Right lobe of liver (tissue), 6 donors: ENCODE measurements around the gene ORC1. TPM values are rescaled to one million over a fixed set of nuclear protein-coding genes. Genes with fewer than 3 reads are reported as not detected.
A peak's percentile ranks its signal among the peaks of the same experiment; 100 is the strongest.

Source experiments
- ATAC-seq, 4 donors: fragments of 200-7000 bp; cut with Tn5 transposase; one replicate each; pipeline ENCODE4 v1.9.1; 2020; ENCODE audit warnings: mild to moderate bottlenecking in 4 of 4, moderate library complexity in 4 of 4
- DNase-seq, 3 donors: peaks; one replicate each; pipeline ENCODE4 v3.0.0-alpha.2; 2020
- H3K27ac ChIP-seq, 3 donors: fragments of 200-600 bp; one replicate each; pipeline ENCODE4 v1.8.0; 2022
- H3K27me3 ChIP-seq, 2 donors: fragments of 200-600 bp; one replicate each; pipeline ENCODE4 v1.8.0; 2022
- H3K36me3 ChIP-seq, 4 donors: fragments of 200-600 bp; sonication (generic) in 1 of 4; one replicate each; pipeline versions ENCODE4 v1.5.1 to v1.8.0; 2017 to 2022; ENCODE audit warnings: control low read depth in 1 of 4
- H3K4me1 ChIP-seq, 4 donors: fragments of 200-600 bp; sonication (generic) in 1 of 4; one replicate each; pipeline versions ENCODE4 v1.5.1 to v1.8.0; 2017 to 2022; ENCODE audit warnings: control low read depth in 1 of 4
- H3K4me3 ChIP-seq, 3 donors: fragments of 200-600 bp; one replicate each; pipeline ENCODE4 v1.8.0; 2022
- H3K9me3 ChIP-seq, 4 donors: fragments of 200-600 bp; sonication (generic) in 1 of 4; one replicate each; pipeline versions ENCODE4 v1.5.1 to v1.8.0; 2017 to 2022; ENCODE audit warnings: control low read depth in 1 of 4
- POLR2A ChIP-seq: fragments of 450-650 bp; IDR thresholded peaks from one replicate; pipeline ENCODE4 v1.6.1; 2017; ENCODE audit warnings: antibody characterized with exemption, mild to moderate bottlenecking
- WGBS: methylation state at CpG from one replicate; pipeline ENCODE4 v1.1.6; 2018; ENCODE audit warnings: low coverage, low lambda C conversion rate; ENCODE audit not compliant: insufficient coverage; ENCODE audit errors: missing lambda C conversion rate; 5-methylcytosine and 5-hydroxymethylcytosine counted together
- intact Hi-C, 2 donors: fragments of 100-400 bp; cut with DNase I; formaldehyde crosslinking; loops; one replicate each; pipeline versions ENCODE4 v1.11.2 to v1.14.1; 2022
- long read RNA-seq: library from polyadenylated mRNA; unstranded; transcript quantifications from one replicate; pipeline ENCODE4 v2.0.0, GENCODE V29; 2019
- total RNA-seq, 6 experiments: library from RNA; depleted of rRNA in 2 of 6; stranded (reverse); fragments of >200 nt in 2 of 6; fragmentation: NEBNext Ultra II Directional in 3 of 6; extraction: Animal tissue kit (Norgen Biotek cat#: 25700) in 3 of 6; gene quantifications; one replicate each; pipeline versions ENCODE4 v1.1.0 to v1.2.4, GENCODE V29; 2016 to 2023
- TF ChIP-seq, protein P1 (sequence below), 4 donors: fragments of 200-600 bp in 3 of 4; fragments of 450-650 bp in 1 of 4; IDR thresholded peaks; one replicate each; pipeline versions ENCODE4 v1.5.1 to v1.8.0; 2016 to 2022; ENCODE audit warnings: antibody characterized with exemption in 4 of 4, mild to moderate bottlenecking in 2 of 4
- donor health status: DM: no; HTN: yes; CAD: no.
- donor health status: DM: no; HTN: no; CAD: no.
- donor health status: DM: no; HTN: no; CAD: no.
- donor health status: DM: no; HTN: yes; CAD: no.
- donor health status: DM: no; HTN: yes; CAD: no.

ORC1 gene
- total RNA-seq, result 1 to 10 TPM in 2 of 6 experiments, under 1 TPM in 4; 0.11 to 4.0 (median 0.45) TPM
- long read RNA-seq, result 0 reads

GRCh38 chr1:52404116-52404974, at the start of gene ORC1, which contains the start of gene PRPF38A:
Gene ORC1 (minus strand): TSS chr1:52404423. CDS start chr1:52402223, 2,200 bp downstream.
Gene PRPF38A (plus strand): TSS chr1:52404602. CDS start chr1:52404750, 148 bp downstream.
- Histone ChIP-seq H3K27me3 (no peaks in the 10 kb centered on the region), H3K4me3 (peak within 1 kb of the TSS; percentile 84 to 89 (median 85)), H3K36me3 (peaks cover 0 to 16% (median 4%) of the 10 kb centered on the region in 4 donors), H3K27ac (peak within 1 kb of the TSS; percentile 79 to 87 (median 81)), H3K9me3 (no peaks in the 10 kb centered on the region), H3K4me1 (peaks cover 0 to 26% (median 4%) of the 10 kb centered on the region in 4 donors)
- intact Hi-C loops, result loop anchor here in 1 of 2 donors (10.0 kb wide), 1 partner anchor 280 kb away; no protein-coding TSS in a partner anchor
- WGBS, result 0% methylated on average over 36 of the region's 57 CpGs
- TF ChIP-seq, protein P1, sequence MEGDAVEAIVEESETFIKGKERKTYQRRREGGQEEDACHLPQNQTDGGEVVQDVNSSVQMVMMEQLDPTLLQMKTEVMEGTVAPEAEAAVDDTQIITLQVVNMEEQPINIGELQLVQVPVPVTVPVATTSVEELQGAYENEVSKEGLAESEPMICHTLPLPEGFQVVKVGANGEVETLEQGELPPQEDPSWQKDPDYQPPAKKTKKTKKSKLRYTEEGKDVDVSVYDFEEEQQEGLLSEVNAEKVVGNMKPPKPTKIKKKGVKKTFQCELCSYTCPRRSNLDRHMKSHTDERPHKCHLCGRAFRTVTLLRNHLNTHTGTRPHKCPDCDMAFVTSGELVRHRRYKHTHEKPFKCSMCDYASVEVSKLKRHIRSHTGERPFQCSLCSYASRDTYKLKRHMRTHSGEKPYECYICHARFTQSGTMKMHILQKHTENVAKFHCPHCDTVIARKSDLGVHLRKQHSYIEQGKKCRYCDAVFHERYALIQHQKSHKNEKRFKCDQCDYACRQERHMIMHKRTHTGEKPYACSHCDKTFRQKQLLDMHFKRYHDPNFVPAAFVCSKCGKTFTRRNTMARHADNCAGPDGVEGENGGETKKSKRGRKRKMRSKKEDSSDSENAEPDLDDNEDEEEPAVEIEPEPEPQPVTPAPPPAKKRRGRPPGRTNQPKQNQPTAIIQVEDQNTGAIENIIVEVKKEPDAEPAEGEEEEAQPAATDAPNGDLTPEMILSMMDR (IDR thresholded peaks at IDR 0.05), result peak; percentile 31 to 49 (median 36)
- no peak for TF ChIP-seq POLR2A
- ATAC-seq (peak; percentile 98 to 99 (median 99)), DNase-seq (peak; percentile 97 to 98 (median 97))

DNA sequence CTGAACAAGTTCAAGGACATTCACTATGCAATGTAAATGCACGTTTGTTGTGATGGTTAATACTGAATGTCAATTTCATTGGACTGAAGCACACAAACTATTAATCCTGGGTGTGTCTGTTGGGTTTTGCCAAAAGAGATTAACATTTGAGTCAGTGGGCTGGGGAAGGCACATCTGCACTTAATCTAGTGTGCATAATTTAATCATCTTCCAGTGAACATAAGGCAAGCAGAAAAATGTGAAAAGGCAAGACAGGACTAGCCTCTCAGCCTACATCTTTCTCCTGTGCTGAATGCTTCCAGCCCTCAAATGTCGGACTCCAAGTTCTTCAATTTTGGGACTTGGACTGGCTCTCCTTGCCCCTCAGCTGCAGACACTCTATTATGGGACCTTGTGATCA, 40.2 kb upstream of the ORC1 start:
- Histone ChIP-seq H3K27ac (no peak overlapping the region), H3K36me3 (peaks cover 0 to 34% (median 4%) of the 10 kb centered on the region in 4 donors), H3K9me3 (no peaks in the 10 kb centered on the region), H3K27me3 (no peaks in the 10 kb centered on the region), H3K4me1 (no peaks in the 10 kb centered on the region), H3K4me3 (no peak overlapping the region)
- intact Hi-C loops, result no loop called here
- DNase-seq (no peak), ATAC-seq (no peak)
- 76% methylated on average over 2 of the region's 2 CpGs for WGBS
- TF ChIP-seq, protein P1 (IDR thresholded peaks at IDR 0.05), result no peak
- TF ChIP-seq POLR2A, result no peak

GRCh38 chr1:52439976-52440375, 35.8 kb upstream of the ORC1 start:
- Histone ChIP-seq H3K9me3 (no peaks in the 10 kb centered on the region), H3K4me1 (no peaks in the 10 kb centered on the region), H3K27ac (no peak overlapping the region), H3K27me3 (no peaks in the 10 kb centered on the region), H3K4me3 (no peak overlapping the region), H3K36me3 (peaks cover 0 to 36% (median 6%) of the 10 kb centered on the region in 4 donors)
- intact Hi-C loops, result no loop called here
- no peak for ATAC-seq
- no peak for DNase-seq
- 76% methylated on average over 4 of the region's 4 CpGs for WGBS
- TF ChIP-seq POLR2A, result no peak
- TF ChIP-seq, protein P1 (IDR thresholded peaks at IDR 0.05), result no peak

DNA sequence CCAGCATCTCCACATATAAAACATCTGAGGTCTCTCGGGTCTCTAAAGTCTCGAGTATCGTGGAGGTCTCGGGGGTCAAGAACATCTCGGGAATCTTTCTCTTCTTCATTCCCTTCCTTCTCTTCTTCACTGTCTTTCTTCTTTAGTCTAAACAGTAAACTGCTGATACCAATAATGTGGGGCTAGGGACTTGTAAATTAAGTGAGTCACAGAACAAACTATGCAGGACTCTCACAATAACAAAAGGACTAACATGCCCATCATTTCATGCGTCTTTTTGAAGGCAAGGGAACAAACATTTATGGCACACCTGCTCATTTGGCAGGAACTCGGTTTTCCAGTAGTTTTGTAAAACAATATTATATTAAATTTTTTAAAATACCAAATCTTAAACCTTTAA, 32.6 kb upstream of the ORC1 start:
- no peak for TF ChIP-seq POLR2A
- TF ChIP-seq, protein P1 (IDR thresholded peaks at IDR 0.05), result no peak
- no peaks in the 10 kb centered on the region for H3K4me1 ChIP-seq
- 91% methylated on average over 7 of the region's 7 CpGs for WGBS
- H3K27me3 ChIP-seq, result no peaks in the 10 kb centered on the region
- peaks cover 0 to 58% (median 6%) of the 10 kb centered on the region in 4 donors for H3K36me3 ChIP-seq
- intact Hi-C loops, result no loop called here
- H3K27ac ChIP-seq, result no peak overlapping the region
- DNase-seq (no peak), ATAC-seq (no peak)
- H3K4me3 ChIP-seq, result no peak overlapping the region
- H3K9me3 ChIP-seq, result no peaks in the 10 kb centered on the region
